H1 (cell line): ENCODE results near the gene TNIK. TPM values are rescaled to one million over a fixed set of nuclear protein-coding genes. Genes with fewer than 3 reads are reported as not detected.

Experiments used
- CTCF ChIP-seq, 3 experiments: IDR thresholded peaks; 1 replicate in 2 of 3; 2 replicates in 1 of 3; pipeline versions ENCODE4 v1.5.1 to v1.6.1; 2011; ENCODE audit warnings: low read length in 3 of 3, mild to moderate bottlenecking in 3 of 3, inconsistent platforms in 2 of 3, low read depth in 1 of 3, moderate library complexity in 1 of 3; ENCODE audit not compliant: insufficient read depth in 1 of 3; ENCODE audit errors: control extremely low read depth in 1 of 3
- polyA plus RNA-seq, 7 experiments: library from polyadenylated mRNA; depleted of rRNA in 3 of 7; stranded (reverse) in 5 of 7; unstranded in 2 of 7; fragments of >200 nt in 5 of 7; fragments of 200-250 nt in 2 of 7; gene quantifications; 1 replicate in 5 of 7; 2 replicates in 1 of 7; 4 replicates in 1 of 7; pipeline versions ENCODE4 v1.2.1 to v1.2.3, GENCODE V29; 2011 to 2013; ENCODE audit warnings: missing spikeins in 2 of 7, mixed read lengths in 2 of 7
- total RNA-seq: library from RNA; stranded (reverse); fragmentation: NEBNext Ultra II Directional; extraction: Animal tissue kit (Norgen Biotek cat#: 25700); gene quantifications from 2 replicates; pipeline ENCODE4 v1.2.1, GENCODE V29; 2021

The TNIK gene
- total and polyA plus RNA-seq, 2 of the 8 experiments (the other 6 are each of a cell fraction or from before 2014, with no cell fraction given) = 7.4 to 42.0 TPM

GRCh38 chr3:171490901-171491300 is 30.7 kb upstream of the TNIK start (continued):
- no peak for TF ChIP-seq CTCF (IDR thresholded peaks at IDR 0.05; ENCODE audit: control extremely low read depth in 1 of 3, insufficient read depth in 1 of 3, low read depth in 1 of 3, low read length in 3 of 3)
